ENCODE results near the gene ONECUT1. TPM values are rescaled to one million over a fixed set of nuclear protein-coding genes. Genes with fewer than 3 reads are reported as not detected.
A peak's percentile ranks its signal among the peaks of the same experiment; 100 is the strongest.

The ONECUT1 gene
- total RNA-seq, 4 donors from 2014 or later = not detected

DNA sequence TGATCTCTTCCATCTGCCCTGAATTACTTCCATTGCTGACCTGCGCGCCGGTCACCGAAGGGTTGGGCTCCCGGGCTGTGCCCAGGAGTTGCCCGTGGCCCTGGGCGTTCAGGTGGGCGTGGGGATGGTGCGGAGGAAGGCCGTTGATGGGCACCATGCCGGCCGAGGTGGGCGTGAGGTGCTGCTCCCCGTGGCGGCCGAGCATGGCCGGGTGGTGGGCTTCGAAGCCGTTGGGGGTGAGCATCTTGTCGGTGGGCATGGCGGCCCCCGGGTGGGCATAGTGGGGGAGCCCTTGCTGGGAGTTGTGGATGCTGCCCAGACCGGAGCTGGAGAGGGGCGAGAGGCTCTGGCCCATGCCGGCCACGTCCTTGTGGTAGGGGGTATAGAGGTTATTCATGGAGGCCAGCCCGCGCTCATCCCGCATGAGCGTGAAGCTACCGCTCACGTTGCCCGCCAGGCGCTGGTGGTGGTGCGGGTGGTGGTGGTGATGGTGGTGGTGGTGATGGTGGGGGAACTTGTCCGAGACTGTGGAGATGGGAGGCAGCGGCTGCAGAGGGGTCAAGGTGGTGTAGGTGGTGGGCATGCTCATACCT is 1.0 kb downstream of the ONECUT1 start:
- Histone ChIP-seq H3K27me3 (peaks cover 78 to 98% (median 84%) of the 10 kb centered on the region in 3 donors), H3K36me3 (no peaks in the 10 kb centered on the region), H3K27ac (no peak overlapping the region), H3K4me3 (peak overlapping the region; percentile 50 to 71 (median 56)), H3K9me3 (no peaks in the 10 kb centered on the region), H3K4me1 (peaks cover 18 to 51% of the 10 kb centered on the region in 2 donors)
- no peak for TF ChIP-seq POLR2A (IDR thresholded peaks at IDR 0.05)
- TF ChIP-seq, protein P1, sequence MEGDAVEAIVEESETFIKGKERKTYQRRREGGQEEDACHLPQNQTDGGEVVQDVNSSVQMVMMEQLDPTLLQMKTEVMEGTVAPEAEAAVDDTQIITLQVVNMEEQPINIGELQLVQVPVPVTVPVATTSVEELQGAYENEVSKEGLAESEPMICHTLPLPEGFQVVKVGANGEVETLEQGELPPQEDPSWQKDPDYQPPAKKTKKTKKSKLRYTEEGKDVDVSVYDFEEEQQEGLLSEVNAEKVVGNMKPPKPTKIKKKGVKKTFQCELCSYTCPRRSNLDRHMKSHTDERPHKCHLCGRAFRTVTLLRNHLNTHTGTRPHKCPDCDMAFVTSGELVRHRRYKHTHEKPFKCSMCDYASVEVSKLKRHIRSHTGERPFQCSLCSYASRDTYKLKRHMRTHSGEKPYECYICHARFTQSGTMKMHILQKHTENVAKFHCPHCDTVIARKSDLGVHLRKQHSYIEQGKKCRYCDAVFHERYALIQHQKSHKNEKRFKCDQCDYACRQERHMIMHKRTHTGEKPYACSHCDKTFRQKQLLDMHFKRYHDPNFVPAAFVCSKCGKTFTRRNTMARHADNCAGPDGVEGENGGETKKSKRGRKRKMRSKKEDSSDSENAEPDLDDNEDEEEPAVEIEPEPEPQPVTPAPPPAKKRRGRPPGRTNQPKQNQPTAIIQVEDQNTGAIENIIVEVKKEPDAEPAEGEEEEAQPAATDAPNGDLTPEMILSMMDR (IDR thresholded peaks at IDR 0.05 in 4 of 5, conservative IDR thresholded peaks at IDR 0.05 in 1 of 5) = no peak
- intact Hi-C loops (cut with DNase I; ENCODE audit: low total_unique reads) (no loop called here), in situ Hi-C loops (cut with MboI; ENCODE audit: low sequenced_read_pairs in 4 of 4) (loop anchor here in 2 of 4 donors (25.0 kb wide), 1 partner anchor 923 kb away; no protein-coding TSS in a partner anchor)
- DNase-seq = no peak
- ATAC-seq = no peak

DNA sequence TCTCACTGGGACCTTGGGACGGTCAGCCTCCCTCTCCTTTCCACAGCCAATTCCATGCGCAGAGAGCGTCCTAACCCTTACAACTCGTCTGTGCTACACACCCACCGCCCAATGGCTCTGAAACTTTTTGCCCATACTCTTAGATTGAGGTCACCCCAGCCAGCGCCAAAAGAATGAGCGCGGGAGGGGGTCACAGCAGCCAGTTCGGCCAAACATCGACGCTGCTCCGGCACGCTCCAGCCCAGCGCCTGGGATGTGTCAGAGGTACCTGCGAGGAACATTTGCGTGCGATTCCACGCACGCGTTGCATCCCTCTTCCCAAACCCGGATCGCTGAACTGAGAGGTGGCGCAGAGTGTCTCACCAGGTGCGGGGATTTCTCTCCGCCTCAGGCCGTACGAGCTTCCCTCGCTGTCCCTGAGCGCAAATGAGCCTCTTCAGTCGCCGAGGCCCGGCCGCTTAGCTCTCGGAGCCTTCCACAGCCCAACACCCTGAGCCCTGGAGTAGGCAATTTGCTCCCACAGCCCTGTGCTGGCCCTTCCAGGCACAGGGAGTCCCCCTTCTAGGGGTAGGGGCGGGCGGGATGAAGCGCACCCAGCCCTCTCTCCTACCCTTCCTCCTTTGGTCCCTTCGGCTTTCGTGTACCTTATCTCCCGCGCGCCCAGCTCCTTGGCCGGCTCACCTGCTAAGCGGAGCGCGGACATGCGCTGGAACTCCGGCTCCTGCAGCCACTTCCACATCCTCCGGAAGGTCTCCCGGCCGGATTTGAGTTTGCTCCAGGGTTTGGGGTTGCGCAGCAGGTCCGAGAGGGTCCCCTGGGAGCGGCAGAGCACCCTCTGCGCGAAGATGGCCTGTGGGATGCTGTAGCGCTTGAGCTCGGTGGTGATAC is 1.8 kb downstream of the ONECUT1 start:
- Histone ChIP-seq H3K9me3 (no peaks in the 10 kb centered on the region), H3K4me3 (peak overlapping the region in 1 of 4 donors; percentile 71), H3K27ac (no peak overlapping the region), H3K4me1 (peaks cover 18 to 52% of the 10 kb centered on the region in 2 donors), H3K27me3 (peaks cover 78 to 98% (median 84%) of the 10 kb centered on the region in 3 donors), H3K36me3 (no peaks in the 10 kb centered on the region)
- no peak for ATAC-seq
- no peak for TF ChIP-seq POLR2A (IDR thresholded peaks at IDR 0.05)
- TF ChIP-seq, protein P1 (IDR thresholded peaks at IDR 0.05 in 4 of 5, conservative IDR thresholded peaks at IDR 0.05 in 1 of 5) = no peak
- intact Hi-C loops (cut with DNase I; ENCODE audit: low total_unique reads) = no loop called here
- no peak for DNase-seq
- in situ Hi-C loops (cut with MboI; ENCODE audit: low sequenced_read_pairs in 4 of 4) = loop anchor here in 2 of 4 donors (25.0 kb wide), 1 partner anchor 924 kb away; no protein-coding TSS in a partner anchor

DNA sequence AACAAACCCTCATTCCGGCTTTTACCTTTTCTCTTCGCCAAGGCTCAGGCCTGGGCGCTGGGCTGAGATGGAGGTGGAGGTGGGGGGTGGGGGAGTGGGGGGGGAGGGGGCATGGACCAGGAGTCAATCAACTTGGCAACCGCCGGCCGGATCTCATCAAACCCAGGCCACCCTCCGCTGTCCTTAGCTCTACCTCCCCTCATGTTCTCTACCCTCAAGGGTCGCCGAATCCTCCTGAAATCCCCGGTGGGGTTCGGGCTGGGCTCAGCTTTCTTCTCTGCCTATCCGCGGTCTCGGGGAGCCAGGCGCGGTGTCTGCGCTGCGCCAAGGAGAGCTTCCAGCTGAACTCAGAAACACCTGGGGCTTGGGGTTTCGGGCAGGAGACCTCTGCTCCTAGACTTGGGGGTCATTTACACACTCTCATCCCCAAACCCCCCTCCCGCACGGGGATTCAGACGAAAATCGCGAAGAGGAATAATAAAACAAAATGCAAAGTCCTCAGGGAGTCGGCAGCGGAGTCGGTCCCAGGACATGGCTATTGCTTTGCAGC is 2.5 kb downstream of the ONECUT1 start:
- Histone ChIP-seq H3K27me3 (peaks cover 78 to 98% (median 84%) of the 10 kb centered on the region in 3 donors), H3K4me3 (no peak overlapping the region), H3K4me1 (peaks cover 18 to 52% of the 10 kb centered on the region in 2 donors), H3K27ac (no peak overlapping the region), H3K36me3 (no peaks in the 10 kb centered on the region), H3K9me3 (no peaks in the 10 kb centered on the region)
- in situ Hi-C loops (cut with MboI; ENCODE audit: low sequenced_read_pairs in 4 of 4) = loop anchor here in 2 of 4 donors (25.0 kb wide), 1 partner anchor 925 kb away; no protein-coding TSS in a partner anchor
- DNase-seq (no peak), ATAC-seq (no peak)
- no peak for TF ChIP-seq POLR2A (IDR thresholded peaks at IDR 0.05)
- TF ChIP-seq, protein P1 (IDR thresholded peaks at IDR 0.05 in 4 of 5, conservative IDR thresholded peaks at IDR 0.05 in 1 of 5) = no peak
- intact Hi-C loops (cut with DNase I; ENCODE audit: low total_unique reads) = no loop called here

DNA sequence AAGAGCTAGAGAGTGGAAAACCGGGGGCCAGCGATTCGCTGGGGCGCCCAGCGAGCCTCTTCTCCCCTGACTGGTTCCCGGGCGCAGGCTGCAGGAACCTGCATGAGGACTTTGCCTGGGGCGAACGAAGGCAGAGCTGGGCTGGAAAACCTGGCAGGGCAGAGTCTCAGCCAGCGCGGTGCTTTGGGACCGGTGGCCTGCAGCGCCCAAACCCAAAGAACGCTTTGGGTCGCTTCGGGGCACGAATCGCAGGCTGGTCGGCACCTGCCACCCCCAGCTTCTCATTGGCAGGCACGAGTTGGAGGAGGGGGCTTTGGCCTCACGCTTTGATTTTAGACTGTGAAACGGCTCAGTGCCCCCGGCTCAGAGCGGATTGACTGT is 3.0 kb downstream of the ONECUT1 start:
- Histone ChIP-seq H3K4me1 (peaks cover 18 to 52% of the 10 kb centered on the region in 2 donors), H3K4me3 (no peak overlapping the region), H3K9me3 (no peaks in the 10 kb centered on the region), H3K27ac (no peak overlapping the region), H3K27me3 (peaks cover 82 to 98% (median 85%) of the 10 kb centered on the region in 3 donors), H3K36me3 (no peaks in the 10 kb centered on the region)
- intact Hi-C loops (cut with DNase I; ENCODE audit: low total_unique reads) = no loop called here
- no peak for TF ChIP-seq POLR2A (IDR thresholded peaks at IDR 0.05)
- TF ChIP-seq, protein P1 (IDR thresholded peaks at IDR 0.05 in 4 of 5, conservative IDR thresholded peaks at IDR 0.05 in 1 of 5) = no peak
- in situ Hi-C loops (cut with MboI; ENCODE audit: low sequenced_read_pairs in 4 of 4) = loop anchor here in 2 of 4 donors (25.0 kb wide), 1 partner anchor 925 kb away; no protein-coding TSS in a partner anchor
- DNase-seq (no peak), ATAC-seq (no peak)

Measured in gastrocnemius medialis (tissue), 4 donors.